Loucy (cell line): ENCODE data around the gene MMAB.

Experiments
- EZH2phosphoT487 ChIP-seq: fragments of 200-600 bp; IDR thresholded peaks from 2 replicates; pipeline ENCODE4 v1.6.1; 2018; ENCODE audit warnings: antibody characterized with exemption, mild to moderate bottlenecking, moderate library complexity, borderline replicate concordance
- TF ChIP-seq, protein P1 (sequence below): fragments of 200-600 bp; sonication (generic); conservative IDR thresholded peaks from 2 replicates; pipeline ENCODE4 v1.5.1; 2014; ENCODE audit warnings: mild to moderate bottlenecking, antibody characterized with exemption, low read length

DNA sequence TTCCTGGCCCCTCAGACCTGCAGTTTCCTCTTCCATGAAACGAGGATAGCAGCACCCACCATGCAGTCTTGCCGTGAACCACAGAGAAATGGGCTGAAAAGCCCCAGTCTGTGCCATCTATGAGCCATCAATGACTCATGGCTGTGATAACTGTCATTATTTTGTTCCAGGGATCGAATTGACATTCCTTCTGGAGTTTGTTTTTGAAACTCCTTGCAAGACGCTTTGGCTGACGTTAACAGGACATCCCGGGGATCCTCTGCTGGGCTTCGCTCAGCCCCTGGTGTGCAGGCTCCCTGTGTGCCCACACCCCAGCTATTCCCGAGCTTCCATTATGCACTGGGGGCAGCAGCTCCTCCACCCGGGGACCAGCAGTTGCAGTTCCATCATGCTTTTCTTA lies 33.8 kb downstream of the MMAB start:
- TF ChIP-seq, protein P1, sequence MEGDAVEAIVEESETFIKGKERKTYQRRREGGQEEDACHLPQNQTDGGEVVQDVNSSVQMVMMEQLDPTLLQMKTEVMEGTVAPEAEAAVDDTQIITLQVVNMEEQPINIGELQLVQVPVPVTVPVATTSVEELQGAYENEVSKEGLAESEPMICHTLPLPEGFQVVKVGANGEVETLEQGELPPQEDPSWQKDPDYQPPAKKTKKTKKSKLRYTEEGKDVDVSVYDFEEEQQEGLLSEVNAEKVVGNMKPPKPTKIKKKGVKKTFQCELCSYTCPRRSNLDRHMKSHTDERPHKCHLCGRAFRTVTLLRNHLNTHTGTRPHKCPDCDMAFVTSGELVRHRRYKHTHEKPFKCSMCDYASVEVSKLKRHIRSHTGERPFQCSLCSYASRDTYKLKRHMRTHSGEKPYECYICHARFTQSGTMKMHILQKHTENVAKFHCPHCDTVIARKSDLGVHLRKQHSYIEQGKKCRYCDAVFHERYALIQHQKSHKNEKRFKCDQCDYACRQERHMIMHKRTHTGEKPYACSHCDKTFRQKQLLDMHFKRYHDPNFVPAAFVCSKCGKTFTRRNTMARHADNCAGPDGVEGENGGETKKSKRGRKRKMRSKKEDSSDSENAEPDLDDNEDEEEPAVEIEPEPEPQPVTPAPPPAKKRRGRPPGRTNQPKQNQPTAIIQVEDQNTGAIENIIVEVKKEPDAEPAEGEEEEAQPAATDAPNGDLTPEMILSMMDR = no peak
- no peak for TF ChIP-seq EZH2phosphoT487
